K562 (cell line): ENCODE results near the gene PITRM1. TPM values are rescaled to one million over a fixed set of nuclear protein-coding genes. Genes with fewer than 3 reads are reported as not detected.
A peak's percentile ranks its signal among the peaks of the same experiment; 100 is the strongest.

Source experiments
- E2F3 ChIP-seq: fragments of 250-450 bp; sonication (Bioruptor Pico); IDR thresholded peaks from 2 replicates; pipeline ENCODE4 v1.4.0; 2020; ENCODE audit warnings: mild to moderate bottlenecking
- FOXK1 ChIP-seq: sonication (generic); formaldehyde crosslinking; IDR thresholded peaks from 2 replicates; pipeline ENCODE4 v1.8.0; 2022; ENCODE audit warnings: missing genetic modification reagents, mild to moderate bottlenecking, borderline replicate concordance
- GABPB2 ChIP-seq: fragments of 250-450 bp; sonication (Bioruptor Pico); conservative IDR thresholded peaks from 2 replicates; pipeline ENCODE4 v1.5.1; 2021; ENCODE audit warnings: mild to moderate bottlenecking
- HOMEZ ChIP-seq: fragments of 250-450 bp; sonication (Bioruptor Pico); IDR thresholded peaks from 2 replicates; pipeline ENCODE4 v1.4.0; 2020; ENCODE audit warnings: mild to moderate bottlenecking, moderate library complexity
- KLF13 ChIP-seq: fragments of 450-650 bp; IDR thresholded peaks from 2 replicates; pipeline ENCODE4 v1.6.1; 2016; ENCODE audit warnings: missing genetic modification characterization, low read depth, mild to moderate bottlenecking, missing compliant biosample characterization, moderate library complexity, borderline replicate concordance
- MAFG ChIP-seq: fragments of 450-650 bp; conservative IDR thresholded peaks from 2 replicates; pipeline ENCODE4 v1.6.1; 2016; ENCODE audit warnings: missing genetic modification characterization, missing compliant biosample characterization
- MTA1 ChIP-seq: fragments of 450-650 bp; IDR thresholded peaks from 2 replicates; pipeline ENCODE4 v1.6.1; 2017; ENCODE audit warnings: borderline replicate concordance
- NCOR1 ChIP-seq: fragments of 450-650 bp; IDR thresholded peaks from 2 replicates; pipeline ENCODE4 v1.6.1; 2016; ENCODE audit warnings: mild to moderate bottlenecking, moderate library complexity
- NFXL1 ChIP-seq: fragments of 450-650 bp; formaldehyde crosslinking; IDR thresholded peaks from 2 replicates; pipeline ENCODE4 v1.4.0; 2021; ENCODE audit warnings: mild to moderate bottlenecking
- ZNF140 ChIP-seq: fragments of 250-450 bp; sonication (Bioruptor Pico); IDR thresholded peaks from 2 replicates; pipeline ENCODE4 v1.8.0; 2021; ENCODE audit warnings: moderate library complexity, mild to moderate bottlenecking, inconsistent platforms
- ZNF584 ChIP-seq: fragments of 200-800 bp; sonication (Bioruptor generic); IDR thresholded peaks from 2 replicates; pipeline ENCODE4 v1.6.1; 2016; ENCODE audit warnings: low read depth, mild to moderate bottlenecking, missing genetic modification characterization, missing compliant biosample characterization
- polyA plus RNA-seq, 8 experiments: library from polyadenylated mRNA; depleted of rRNA in 4 of 8; stranded (reverse) in 5 of 8; unstranded in 3 of 8; fragments of >200 nt; fragmentation: Nextera tagmentation in 2 of 8; fragmentation: Illumina TruSeq in 1 of 8; extraction: Ambion mirVana in 2 of 8; extraction: Trizol in 1 of 8; gene quantifications; 2 replicates each; pipeline versions ENCODE4 v1.2.1 to v1.2.3, GENCODE V29; 2011 to 2014; ENCODE audit warnings: inconsistent platforms in 1 of 8, missing spikeins in 1 of 8
- total RNA-seq, 7 experiments: library from RNA; depleted of rRNA in 6 of 7; stranded (reverse); fragments of >200 nt in 6 of 7; fragmentation: Illumina TruSeq in 2 of 7; extraction: Trizol in 2 of 7; gene quantifications; 2 replicates each; pipeline versions ENCODE4 v1.2.1 to v1.2.3, GENCODE V29; 2011 to 2021; ENCODE audit warnings: low replicate concordance in 1 of 7
- TF ChIP-seq, protein P1 (sequence below): fragments of 450-650 bp; IDR thresholded peaks from 2 replicates; pipeline ENCODE4 v1.6.1; 2016; ENCODE audit warnings: mild to moderate bottlenecking, moderate library complexity
- TF ChIP-seq, protein P2 (sequence below): fragments of 200-800 bp; sonication (Bioruptor generic); IDR thresholded peaks from 2 replicates; pipeline ENCODE4 v1.6.1; 2017; ENCODE audit warnings: missing genetic modification characterization, missing compliant biosample characterization

The PITRM1 gene
- total and polyA plus RNA-seq, 9 of the 15 experiments (the other 6 are each of a cell fraction or from before 2014, with no cell fraction given) = 21.1 to 70.4 (median 39.7) TPM

- TF ChIP-seq NFXL1 (CRISPR knock-in tag) = no peak
- peak; percentile 97 for TF ChIP-seq MAFG
- no peak for TF ChIP-seq FOXK1 (CRISPR knock-in tag)
- no peak for TF ChIP-seq E2F3 (CRISPR knock-in tag)
- TF ChIP-seq, protein P1, sequence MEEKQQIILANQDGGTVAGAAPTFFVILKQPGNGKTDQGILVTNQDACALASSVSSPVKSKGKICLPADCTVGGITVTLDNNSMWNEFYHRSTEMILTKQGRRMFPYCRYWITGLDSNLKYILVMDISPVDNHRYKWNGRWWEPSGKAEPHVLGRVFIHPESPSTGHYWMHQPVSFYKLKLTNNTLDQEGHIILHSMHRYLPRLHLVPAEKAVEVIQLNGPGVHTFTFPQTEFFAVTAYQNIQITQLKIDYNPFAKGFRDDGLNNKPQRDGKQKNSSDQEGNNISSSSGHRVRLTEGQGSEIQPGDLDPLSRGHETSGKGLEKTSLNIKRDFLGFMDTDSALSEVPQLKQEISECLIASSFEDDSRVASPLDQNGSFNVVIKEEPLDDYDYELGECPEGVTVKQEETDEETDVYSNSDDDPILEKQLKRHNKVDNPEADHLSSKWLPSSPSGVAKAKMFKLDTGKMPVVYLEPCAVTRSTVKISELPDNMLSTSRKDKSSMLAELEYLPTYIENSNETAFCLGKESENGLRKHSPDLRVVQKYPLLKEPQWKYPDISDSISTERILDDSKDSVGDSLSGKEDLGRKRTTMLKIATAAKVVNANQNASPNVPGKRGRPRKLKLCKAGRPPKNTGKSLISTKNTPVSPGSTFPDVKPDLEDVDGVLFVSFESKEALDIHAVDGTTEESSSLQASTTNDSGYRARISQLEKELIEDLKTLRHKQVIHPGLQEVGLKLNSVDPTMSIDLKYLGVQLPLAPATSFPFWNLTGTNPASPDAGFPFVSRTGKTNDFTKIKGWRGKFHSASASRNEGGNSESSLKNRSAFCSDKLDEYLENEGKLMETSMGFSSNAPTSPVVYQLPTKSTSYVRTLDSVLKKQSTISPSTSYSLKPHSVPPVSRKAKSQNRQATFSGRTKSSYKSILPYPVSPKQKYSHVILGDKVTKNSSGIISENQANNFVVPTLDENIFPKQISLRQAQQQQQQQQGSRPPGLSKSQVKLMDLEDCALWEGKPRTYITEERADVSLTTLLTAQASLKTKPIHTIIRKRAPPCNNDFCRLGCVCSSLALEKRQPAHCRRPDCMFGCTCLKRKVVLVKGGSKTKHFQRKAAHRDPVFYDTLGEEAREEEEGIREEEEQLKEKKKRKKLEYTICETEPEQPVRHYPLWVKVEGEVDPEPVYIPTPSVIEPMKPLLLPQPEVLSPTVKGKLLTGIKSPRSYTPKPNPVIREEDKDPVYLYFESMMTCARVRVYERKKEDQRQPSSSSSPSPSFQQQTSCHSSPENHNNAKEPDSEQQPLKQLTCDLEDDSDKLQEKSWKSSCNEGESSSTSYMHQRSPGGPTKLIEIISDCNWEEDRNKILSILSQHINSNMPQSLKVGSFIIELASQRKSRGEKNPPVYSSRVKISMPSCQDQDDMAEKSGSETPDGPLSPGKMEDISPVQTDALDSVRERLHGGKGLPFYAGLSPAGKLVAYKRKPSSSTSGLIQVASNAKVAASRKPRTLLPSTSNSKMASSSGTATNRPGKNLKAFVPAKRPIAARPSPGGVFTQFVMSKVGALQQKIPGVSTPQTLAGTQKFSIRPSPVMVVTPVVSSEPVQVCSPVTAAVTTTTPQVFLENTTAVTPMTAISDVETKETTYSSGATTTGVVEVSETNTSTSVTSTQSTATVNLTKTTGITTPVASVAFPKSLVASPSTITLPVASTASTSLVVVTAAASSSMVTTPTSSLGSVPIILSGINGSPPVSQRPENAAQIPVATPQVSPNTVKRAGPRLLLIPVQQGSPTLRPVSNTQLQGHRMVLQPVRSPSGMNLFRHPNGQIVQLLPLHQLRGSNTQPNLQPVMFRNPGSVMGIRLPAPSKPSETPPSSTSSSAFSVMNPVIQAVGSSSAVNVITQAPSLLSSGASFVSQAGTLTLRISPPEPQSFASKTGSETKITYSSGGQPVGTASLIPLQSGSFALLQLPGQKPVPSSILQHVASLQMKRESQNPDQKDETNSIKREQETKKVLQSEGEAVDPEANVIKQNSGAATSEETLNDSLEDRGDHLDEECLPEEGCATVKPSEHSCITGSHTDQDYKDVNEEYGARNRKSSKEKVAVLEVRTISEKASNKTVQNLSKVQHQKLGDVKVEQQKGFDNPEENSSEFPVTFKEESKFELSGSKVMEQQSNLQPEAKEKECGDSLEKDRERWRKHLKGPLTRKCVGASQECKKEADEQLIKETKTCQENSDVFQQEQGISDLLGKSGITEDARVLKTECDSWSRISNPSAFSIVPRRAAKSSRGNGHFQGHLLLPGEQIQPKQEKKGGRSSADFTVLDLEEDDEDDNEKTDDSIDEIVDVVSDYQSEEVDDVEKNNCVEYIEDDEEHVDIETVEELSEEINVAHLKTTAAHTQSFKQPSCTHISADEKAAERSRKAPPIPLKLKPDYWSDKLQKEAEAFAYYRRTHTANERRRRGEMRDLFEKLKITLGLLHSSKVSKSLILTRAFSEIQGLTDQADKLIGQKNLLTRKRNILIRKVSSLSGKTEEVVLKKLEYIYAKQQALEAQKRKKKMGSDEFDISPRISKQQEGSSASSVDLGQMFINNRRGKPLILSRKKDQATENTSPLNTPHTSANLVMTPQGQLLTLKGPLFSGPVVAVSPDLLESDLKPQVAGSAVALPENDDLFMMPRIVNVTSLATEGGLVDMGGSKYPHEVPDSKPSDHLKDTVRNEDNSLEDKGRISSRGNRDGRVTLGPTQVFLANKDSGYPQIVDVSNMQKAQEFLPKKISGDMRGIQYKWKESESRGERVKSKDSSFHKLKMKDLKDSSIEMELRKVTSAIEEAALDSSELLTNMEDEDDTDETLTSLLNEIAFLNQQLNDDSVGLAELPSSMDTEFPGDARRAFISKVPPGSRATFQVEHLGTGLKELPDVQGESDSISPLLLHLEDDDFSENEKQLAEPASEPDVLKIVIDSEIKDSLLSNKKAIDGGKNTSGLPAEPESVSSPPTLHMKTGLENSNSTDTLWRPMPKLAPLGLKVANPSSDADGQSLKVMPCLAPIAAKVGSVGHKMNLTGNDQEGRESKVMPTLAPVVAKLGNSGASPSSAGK = peak; percentile 57; the same call in 1 of the 2 replicates
- TF ChIP-seq, protein P2, sequence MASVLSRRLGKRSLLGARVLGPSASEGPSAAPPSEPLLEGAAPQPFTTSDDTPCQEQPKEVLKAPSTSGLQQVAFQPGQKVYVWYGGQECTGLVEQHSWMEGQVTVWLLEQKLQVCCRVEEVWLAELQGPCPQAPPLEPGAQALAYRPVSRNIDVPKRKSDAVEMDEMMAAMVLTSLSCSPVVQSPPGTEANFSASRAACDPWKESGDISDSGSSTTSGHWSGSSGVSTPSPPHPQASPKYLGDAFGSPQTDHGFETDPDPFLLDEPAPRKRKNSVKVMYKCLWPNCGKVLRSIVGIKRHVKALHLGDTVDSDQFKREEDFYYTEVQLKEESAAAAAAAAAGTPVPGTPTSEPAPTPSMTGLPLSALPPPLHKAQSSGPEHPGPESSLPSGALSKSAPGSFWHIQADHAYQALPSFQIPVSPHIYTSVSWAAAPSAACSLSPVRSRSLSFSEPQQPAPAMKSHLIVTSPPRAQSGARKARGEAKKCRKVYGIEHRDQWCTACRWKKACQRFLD (CRISPR knock-in tag) = peak; percentile 75; the same call in 1 of the 2 replicates
- no peak for TF ChIP-seq HOMEZ
- TF ChIP-seq NCOR1 = peak; percentile 41; the same call in 1 of the 2 replicates
- no peak for TF ChIP-seq GABPB2 (CRISPR knock-in tag)
- TF ChIP-seq KLF13 = 0 out of 2 replicates have a peak, but pooled peaks have one; percentile 9
- no peak; the same call in 1 of the 2 replicates for TF ChIP-seq ZNF584 (CRISPR knock-in tag)
- no peak for TF ChIP-seq ZNF140 (CRISPR knock-in tag)
- TF ChIP-seq MTA1 = 0 out of 2 replicates have a peak, but pooled peaks have one; percentile 47
Measured at GRCh38 chr10:3095373-3096139, 77.0 kb downstream of the PITRM1 start (continued).
